MM.1S (cell line): ENCODE results near the gene OBSCN.

Source experiments
- CTCF ChIP-seq: fragments of 300-600 bp; sonication (generic); IDR thresholded peaks from 2 replicates; pipeline ENCODE4 v1.5.1; 2016; ENCODE audit warnings: antibody characterized with exemption, low read length, mixed read lengths
- EZH2 ChIP-seq: fragments of 300-600 bp; sonication (generic); optimal IDR thresholded peaks from 2 replicates; pipeline ENCODE3; 2017; ENCODE audit warnings: low read depth, mild to moderate bottlenecking, antibody characterized with exemption, low read length, mixed read lengths
- EZH2phosphoT487 ChIP-seq: fragments of 300-600 bp; sonication (generic); IDR thresholded peaks from 2 replicates; pipeline ENCODE4 v1.6.1; 2018; ENCODE audit warnings: antibody characterized with exemption, low read length

- TF ChIP-seq CTCF (no peak), EZH2phosphoT487 (no peak), EZH2 (no peak)
Measured at GRCh38 chr1:228314658-228315483, 107.0 kb downstream of the OBSCN start.
